ENCODE measurements around the gene PHLDA2. TPM values are rescaled to one million over a fixed set of nuclear protein-coding genes. Genes with fewer than 3 reads are reported as not detected.

The PHLDA2 gene
- polyA plus RNA-seq, 1 donor (not counting 4 experiments of a cell fraction or from before 2014, with no cell fraction given): 24.3 TPM

GRCh38 chr11:2886191-2886894 is 42.9 kb downstream of the PHLDA2 start:
- Histone ChIP-seq H3K36me3 (ENCODE audit: control insufficient read depth in 2 of 2, extremely low read depth in 1 of 2, insufficient read depth in 2 of 2, low read length in 2 of 2) (no peaks in the 10 kb centered on the region), H3K4me1 (ENCODE audit: control insufficient read depth, extremely low read depth, insufficient read depth, low read length) (peaks cover 14% of the 10 kb centered on the region), H3K4me2 (ENCODE audit: control insufficient read depth, extremely low read depth, insufficient read depth, low read depth, low read length) (no peak overlapping the region), H3K9me3 (ENCODE audit: control insufficient read depth, low read depth, low read length) (no peaks in the 10 kb centered on the region), H3K79me2 (ENCODE audit: control insufficient read depth, insufficient read depth, low read length) (no peaks in the 10 kb centered on the region), H3K27ac (ENCODE audit: control insufficient read depth, insufficient read depth, low read length) (no peak overlapping the region), H4K20me1 (ENCODE audit: control insufficient read depth, extremely low read depth, insufficient read depth, low read length) (peaks cover 2% of the 10 kb centered on the region), H3K9me1 (ENCODE audit: control insufficient read depth, extremely low read depth, insufficient read depth, low read length) (no peaks in the 10 kb centered on the region), H3K27me3 (ENCODE audit: control insufficient read depth, extremely low read depth, insufficient read depth, low read length) (peaks cover 44% of the 10 kb centered on the region), H3K4me3 (ENCODE audit: control insufficient read depth in 2 of 3, extremely low read depth in 1 of 3, insufficient read depth in 2 of 3, low read depth in 1 of 3, low read length in 3 of 3) (no peak overlapping the region), H2AFZ (ENCODE audit: control insufficient read depth, low read length) (no peak overlapping the region), H3K9ac (ENCODE audit: control insufficient read depth, extremely low read depth, insufficient read depth, low read length) (no peak overlapping the region)
- no peak for FAIRE-seq
- no peak for DNase-seq (ENCODE audit: low read depth, low spot score)
- dilution Hi-C loops (cut with MboI; ENCODE audit: extremely low pct_ligation_motif_present, low sequenced_read_pairs): no loop called here
- no peak for TF ChIP-seq EZH2 (IDR thresholded peaks at IDR 0.05; ENCODE audit: low read length)
- no peak for TF ChIP-seq CTCF (optimal IDR thresholded peaks at IDR 0.05 in 1 of 3, IDR thresholded peaks at IDR 0.05 in 1 of 3, conservative IDR thresholded peaks at IDR 0.05 in 1 of 3; ENCODE audit: extremely low read depth in 1 of 3, insufficient read depth in 2 of 3, low read length in 3 of 3)

GRCh38 chr11:2885678-2886081 is 43.5 kb downstream of the PHLDA2 start, which contains the start of gene CDKN1C:
Gene CDKN1C, minus strand, starts transcription at chr11:2885775. Its CDS starts 319 bp downstream, at chr11:2885456.
- DNase-seq (ENCODE audit: low read depth, low spot score) (no peak), FAIRE-seq (no peak)
- TF ChIP-seq CTCF (optimal IDR thresholded peaks at IDR 0.05 in 1 of 3, IDR thresholded peaks at IDR 0.05 in 1 of 3, conservative IDR thresholded peaks at IDR 0.05 in 1 of 3; ENCODE audit: extremely low read depth in 1 of 3, insufficient read depth in 2 of 3, low read length in 3 of 3): no peak
- TF ChIP-seq EZH2 (IDR thresholded peaks at IDR 0.05; ENCODE audit: low read length): no peak
- no peak within 1 kb of the TSS for H3K9ac ChIP-seq (ENCODE audit: control insufficient read depth, extremely low read depth, insufficient read depth, low read length)
- H3K36me3 ChIP-seq (ENCODE audit: control insufficient read depth in 2 of 2, extremely low read depth in 1 of 2, insufficient read depth in 2 of 2, low read length in 2 of 2): no peaks in the 10 kb centered on the region
- H3K4me1 ChIP-seq (ENCODE audit: control insufficient read depth, extremely low read depth, insufficient read depth, low read length): peaks cover 7% of the 10 kb centered on the region
- peak within 1 kb of the TSS; percentile 84 for H3K4me2 ChIP-seq (ENCODE audit: control insufficient read depth, extremely low read depth, insufficient read depth, low read depth, low read length)
- dilution Hi-C loops (cut with MboI; ENCODE audit: extremely low pct_ligation_motif_present, low sequenced_read_pairs): no loop called here
- peak within 1 kb of the TSS; percentile 42 to 64 (median 57) for H3K4me3 ChIP-seq (ENCODE audit: control insufficient read depth in 2 of 3, extremely low read depth in 1 of 3, insufficient read depth in 2 of 3, low read depth in 1 of 3, low read length in 3 of 3)
- no peaks in the 10 kb centered on the region for H3K9me1 ChIP-seq (ENCODE audit: control insufficient read depth, extremely low read depth, insufficient read depth, low read length)
- no peak within 1 kb of the TSS for H3K27ac ChIP-seq (ENCODE audit: control insufficient read depth, insufficient read depth, low read length)
- peak within 1 kb of the TSS; percentile 68 for H2AFZ ChIP-seq (ENCODE audit: control insufficient read depth, low read length)
- H3K9me3 ChIP-seq (ENCODE audit: control insufficient read depth, low read depth, low read length): no peaks in the 10 kb centered on the region
- H3K27me3 ChIP-seq (ENCODE audit: control insufficient read depth, extremely low read depth, insufficient read depth, low read length): peaks cover 49% of the 10 kb centered on the region
- H4K20me1 ChIP-seq (ENCODE audit: control insufficient read depth, extremely low read depth, insufficient read depth, low read length): peaks cover 2% of the 10 kb centered on the region
- no peaks in the 10 kb centered on the region for H3K79me2 ChIP-seq (ENCODE audit: control insufficient read depth, insufficient read depth, low read length)

All from keratinocyte (primary cell).